HCT116 (cell line): ENCODE data around the gene RAPGEF2. TPM values are rescaled to one million over a fixed set of nuclear protein-coding genes. Genes with fewer than 3 reads are reported as not detected.

Experiments
- ATAC-seq: fragments of 200-7000 bp; cut with Tn5 transposase; 2 replicates; pipeline ENCODE4 v1.9.1; 2020; ENCODE audit warnings: mild to moderate bottlenecking, moderate library complexity
- BruUV-seq: library from RNA; stranded (reverse); fragments of 400-500 nt; replicated peaks from 2 replicates; lab custom pipeline; 2021; lab: Mats Ljungman, UMichigan
- CTCF ChIA-PET: fragments of 300-600 bp; sonication (Branson Sonifier 250); formaldehyde crosslinking; loops from one replicate; lab custom pipeline; 2021; ENCODE audit warnings: antibody characterized with exemption; lab: Charles Lee
- POLR2A ChIA-PET: fragments of 300-600, 350-600 bp; sonication (Branson Sonifier 250); formaldehyde crosslinking; loops from one replicate; lab custom pipeline; 2021; ENCODE audit warnings: antibody characterized with exemption; lab: Charles Lee
- RAD21 ChIA-PET, 2 experiments: fragments of 300-600 bp; sonication (Branson Sonifier 250); formaldehyde crosslinking; loops; one replicate each; lab custom pipeline; 2023; ENCODE audit warnings: low total read pairs in 2 of 2; ENCODE audit not compliant: uncharacterized antibody in 2 of 2, unreplicated experiment in 2 of 2, low non-redundant PET in 1 of 2; lab: Charles Lee
- DNase-seq: peaks from one replicate; pipeline ENCODE4 v3.0.0-alpha.2; 2010; ENCODE audit warnings: low read depth, low spot score
- H2AFZ ChIP-seq: fragments of 200-600 bp; shearing (Covaris generic), sonication (generic); 2 replicates; pipeline ENCODE4 v1.6.1; 2017; ENCODE audit warnings: low read depth, mixed run types, mixed read lengths, antibody characterized with exemption, low read length; ENCODE audit not compliant: poor library complexity, severe bottlenecking
- H3K27ac ChIP-seq: 2 replicates; pipeline ENCODE4 v1.5.1; 2012; ENCODE audit warnings: low read depth, low read length
- H3K27me3 ChIP-seq: fragments of 200-600 bp; sonication (generic); 2 replicates; pipeline ENCODE4 v1.6.1; 2016; ENCODE audit warnings: mixed run types, low read length, mixed read lengths; ENCODE audit not compliant: insufficient read depth
- H3K36me3 ChIP-seq, 2 experiments: fragments of 200-500 bp in 1 of 2; fragments of 200-600 bp in 1 of 2; sonication (Bioruptor generic) in 1 of 2; sonication (generic) in 1 of 2; 2 replicates each; pipeline versions ENCODE4 v1.5.1 to v1.6.1; 2014 to 2016; ENCODE audit warnings: low read length in 2 of 2, inconsistent platforms in 1 of 2, mixed read lengths in 1 of 2, mixed run types in 1 of 2; ENCODE audit not compliant: insufficient read depth in 2 of 2, control insufficient read depth in 1 of 2
- H3K4me1 ChIP-seq, 2 experiments: fragments of 200-600 bp in 1 of 2; sonication (generic) in 1 of 2; 2 replicates each; pipeline versions ENCODE4 v1.5.1 to v1.6.1; 2012 to 2017; ENCODE audit warnings: low read length in 2 of 2, inconsistent platforms in 1 of 2, mild to moderate bottlenecking in 1 of 2, mixed read lengths in 1 of 2, mixed run types in 1 of 2, moderate library complexity in 1 of 2; ENCODE audit not compliant: insufficient read depth in 2 of 2, control insufficient read depth in 1 of 2
- H3K4me2 ChIP-seq: fragments of 200-600 bp; sonication (generic); 2 replicates; pipeline ENCODE4 v1.6.1; 2017; ENCODE audit warnings: mixed run types, low read length, mixed read lengths
- H3K4me3 ChIP-seq, 2 experiments: fragments of 200-600 bp in 1 of 2; sonication (generic) in 1 of 2; replicated peaks in 1 of 2; 2 replicates each; pipeline ENCODE4 v1.5.1; 2011 to 2016; ENCODE audit warnings: low read length in 2 of 2, control low read depth in 1 of 2, low read depth in 1 of 2, mild to moderate bottlenecking in 1 of 2, mixed read lengths in 1 of 2, mixed run types in 1 of 2
- H3K79me2 ChIP-seq: fragments of 200-600 bp; sonication (generic); 2 replicates; pipeline ENCODE4 v1.6.1; 2017; ENCODE audit warnings: mild to moderate bottlenecking, mixed run types, low read length, moderate library complexity, mixed read lengths; ENCODE audit not compliant: insufficient read depth
- H3K9ac ChIP-seq: fragments of 200-600 bp; sonication (generic); 2 replicates; pipeline ENCODE4 v1.6.1; 2016; ENCODE audit warnings: low read length, mixed read lengths
- H3K9me2 ChIP-seq: fragments of 200-600 bp; sonication (generic), shearing (Covaris generic); 2 replicates; pipeline ENCODE4 v1.6.1; 2017; ENCODE audit warnings: mixed run types, mild to moderate bottlenecking, moderate library complexity; ENCODE audit not compliant: insufficient read depth
- H3K9me3 ChIP-seq, 2 experiments: fragments of 200-500 bp in 1 of 2; fragments of 200-600 bp in 1 of 2; sonication (Bioruptor generic) in 1 of 2; sonication (generic) in 1 of 2; 2 replicates each; pipeline ENCODE4 v1.6.1; 2014 to 2017; ENCODE audit warnings: low read length in 2 of 2, mixed read lengths in 2 of 2, inconsistent platforms in 1 of 2, low read depth in 1 of 2, mild to moderate bottlenecking in 1 of 2, mixed run types in 1 of 2, moderate library complexity in 1 of 2; ENCODE audit not compliant: control insufficient read depth in 1 of 2, insufficient read depth in 1 of 2
- H4K20me1 ChIP-seq: fragments of 200-600 bp; sonication (generic), shearing (Covaris generic); 2 replicates; pipeline ENCODE4 v1.6.1; 2017; ENCODE audit warnings: mixed run types, mild to moderate bottlenecking, moderate library complexity; ENCODE audit not compliant: insufficient read depth
- CTCF ChIP-seq, 3 experiments: fragments of 200-600 bp in 1 of 3; sonication (generic) in 1 of 3; IDR thresholded peaks in 2 of 3; conservative IDR thresholded peaks in 1 of 3; 2 replicates each; pipeline ENCODE4 v1.5.1; 2012 to 2017; ENCODE audit warnings: low read depth in 2 of 3, low read length in 2 of 3, antibody characterized with exemption in 1 of 3, borderline replicate concordance in 1 of 3, control low read depth in 1 of 3, mild to moderate bottlenecking in 1 of 3, mixed read lengths in 1 of 3, mixed run types in 1 of 3, moderate library complexity in 1 of 3; ENCODE audit not compliant: insufficient read depth in 1 of 3
- RAD21 ChIP-seq: IDR thresholded peaks from 2 replicates; pipeline ENCODE4 v1.6.1; 2012; ENCODE audit warnings: low read depth, mild to moderate bottlenecking
- SP1 ChIP-seq: IDR thresholded peaks from 2 replicates; pipeline ENCODE4 v1.6.1; 2012; ENCODE audit warnings: low read depth
- SRF ChIP-seq: IDR thresholded peaks from 2 replicates; pipeline ENCODE4 v1.6.1; 2012; ENCODE audit warnings: low read depth
- ZBTB33 ChIP-seq: IDR thresholded peaks from 2 replicates; pipeline ENCODE4 v1.6.1; 2011; ENCODE audit warnings: mild to moderate bottlenecking, low read length, moderate library complexity; ENCODE audit not compliant: insufficient replicate concordance; ENCODE audit errors: extremely low read depth
- ZFX ChIP-seq: fragments of 450-650 bp; IDR thresholded peaks from 2 replicates; pipeline ENCODE4 v1.6.1; 2017
- ZNF274 ChIP-seq: fragments of 200-500 bp; sonication (Bioruptor generic); IDR thresholded peaks from 2 replicates; pipeline ENCODE4 v1.6.1; 2014; ENCODE audit warnings: mild to moderate bottlenecking, low read depth, low read length, inconsistent platforms
- intact Hi-C: fragments of 100-400 bp; cut with micrococcal nuclease; formaldehyde crosslinking; loops from 2 replicates; pipeline ENCODE4 v1.10.0; 2022
- total RNA-seq: library from RNA; stranded (reverse); gene quantifications from one replicate; pipeline ENCODE4 v1.2.1, GENCODE V29; 2021; ENCODE audit not compliant: unreplicated experiment

RAPGEF2 gene
- total RNA-seq, 1 experiment from 2014 or later = 21.2 TPM

- intact Hi-C loops = no loop called here
- H3K4me1 ChIP-seq = peaks cover 8 to 13% of the 10 kb centered on the region in 2 experiments
- BruUV-seq = no TSS peak
- no peak overlapping the region for H3K27ac ChIP-seq
- ATAC-seq = no peak
- no peak overlapping the region for H3K4me2 ChIP-seq
- H3K79me2 ChIP-seq = no peaks in the 10 kb centered on the region
- H3K9ac ChIP-seq = no peak overlapping the region
- ChIA-PET CTCF (no interaction called here), POLR2A (no interaction called here), RAD21 (no interaction called here)
- H3K27me3 ChIP-seq = no peaks in the 10 kb centered on the region
- no peaks in the 10 kb centered on the region for H3K9me3 ChIP-seq
- DNase-seq = no peak
- TF ChIP-seq ZFX (no peak), ZNF274 (no peak), ZBTB33 (no peak), CTCF (IDR thresholded peaks at IDR 0.05 in 2 of 3, conservative IDR thresholded peaks at IDR 0.05 in 1 of 3; ENCODE audit: borderline replicate concordance in 1 of 3, insufficient read depth in 1 of 3, low read depth in 2 of 3, low read length in 2 of 3) (no peak), SP1 (no peak), SRF (no peak), RAD21 (no peak)
- no peak overlapping the region for H3K4me3 ChIP-seq
- no peak overlapping the region for H2AFZ ChIP-seq
- no peaks in the 10 kb centered on the region for H3K36me3 ChIP-seq
- H4K20me1 ChIP-seq = no peaks in the 10 kb centered on the region
- H3K9me2 ChIP-seq = no peaks in the 10 kb centered on the region
Observed at GRCh38 chr4:159278399-159278798, 175.5 kb downstream of the RAPGEF2 start.
